ENCODE results near the gene SNAPC5. TPM values are rescaled to one million over a fixed set of nuclear protein-coding genes. Genes with fewer than 3 reads are reported as not detected.

SNAPC5 gene
- total and polyA plus RNA-seq, 2 of the 13 experiments (the other 11 are each of a cell fraction or from before 2014, with no cell fraction given) = 14.8 to 36.2 TPM

GRCh38 chr15:66489179-66489791, 8.3 kb downstream of the SNAPC5 start:
- Histone ChIP-seq H3K9me3 (ENCODE audit: low read length) (no peaks in the 10 kb centered on the region), H3K27ac (ENCODE audit: extremely low read length, insufficient read depth, low read length) (no peak overlapping the region), H3K27me3 (ENCODE audit: control insufficient read depth in 1 of 2, insufficient read depth in 2 of 2, low read length in 2 of 2) (no peaks in the 10 kb centered on the region), H3K4me2 (ENCODE audit: low read depth, low read length) (no peak overlapping the region), H3K4me3 (replicated peaks in 1 of 3; ENCODE audit: insufficient read depth in 1 of 3, low read depth in 2 of 3, low read length in 3 of 3) (no peak overlapping the region), H3K9ac (ENCODE audit: insufficient read depth, low read depth, low read length) (no peak overlapping the region), H3K4me1 (ENCODE audit: insufficient read depth, low read length) (no peaks in the 10 kb centered on the region), H3K36me3 (replicated peaks in 1 of 2; ENCODE audit: control insufficient read depth in 1 of 2, insufficient read depth in 2 of 2, low read length in 2 of 2) (peaks cover 21 to 67% of the 10 kb centered on the region in 2 experiments), H4K20me1 (ENCODE audit: insufficient read depth, low read length) (no peaks in the 10 kb centered on the region), H3K79me2 (ENCODE audit: insufficient read depth, low read length) (no peaks in the 10 kb centered on the region), H2AFZ (ENCODE audit: low read length) (no peak overlapping the region)
- CTCF ChIA-PET (ENCODE audit: low intra/inter-chr PET ratio, low total read pairs) = no interaction called here
- whole genome bisulfite sequencing (ENCODE audit: low lambda C conversion rate) = 97% methylated on average over 6 of the region's 6 CpGs
- no TSS peak for BruUV-seq (replicated peaks)
- intact Hi-C loops (cut with micrococcal nuclease; ENCODE audit: unreplicated experiment) (no loop called here), in situ Hi-C loops (cut with HindIII; ENCODE audit: extremely low pct_ligation_motif_present, low pct_unique_long_range_greater_than_20kb) (loop anchor here (25.0 kb wide), 1 partner anchor 102 kb away; the partner anchor contains the start of gene MAP2K1)
- ATAC-seq = no peak
- POLR2A ChIA-PET = interaction anchor here (1.0 to 1.4 kb wide), 2 partner anchors 10 to 16 kb away, joined by 3 to 4 read pairs; partner anchors contain the start of gene ZWILCH
- FAIRE-seq = no peak
- no peak for DNase-seq (ENCODE audit: low spot score)
- TF ChIP-seq RBAK (CRISPR knock-in tag; IDR thresholded peaks at IDR 0.05) (no peak), YEATS2 (CRISPR knock-in tag; IDR thresholded peaks at IDR 0.05; ENCODE audit: borderline replicate concordance) (no peak), ZNF12 (CRISPR knock-in tag; IDR thresholded peaks at IDR 0.05) (no peak), PTBP1 (IDR thresholded peaks at IDR 0.05; ENCODE audit: low read depth, low read length, poor library complexity, severe bottlenecking) (no peak)

- no peak for FAIRE-seq
- intact Hi-C loops (cut with micrococcal nuclease; ENCODE audit: unreplicated experiment) = no loop called here
Measured at GRCh38 chr15:66488525-66488924, 9.0 kb downstream of the SNAPC5 start.

More at GRCh38 chr15:66488525-66488924, 9.0 kb downstream of the SNAPC5 start:
- Histone ChIP-seq H3K79me2 (ENCODE audit: insufficient read depth, low read length) (no peaks in the 10 kb centered on the region), H3K27me3 (ENCODE audit: control insufficient read depth in 1 of 2, insufficient read depth in 2 of 2, low read length in 2 of 2) (no peaks in the 10 kb centered on the region), H4K20me1 (ENCODE audit: insufficient read depth, low read length) (no peaks in the 10 kb centered on the region), H3K4me2 (ENCODE audit: low read depth, low read length) (no peak overlapping the region), H3K4me1 (ENCODE audit: insufficient read depth, low read length) (no peaks in the 10 kb centered on the region), H2AFZ (ENCODE audit: low read length) (no peak overlapping the region), H3K36me3 (replicated peaks in 1 of 2; ENCODE audit: control insufficient read depth in 1 of 2, insufficient read depth in 2 of 2, low read length in 2 of 2) (peaks cover 16 to 65% of the 10 kb centered on the region in 2 experiments), H3K4me3 (replicated peaks in 1 of 3; ENCODE audit: insufficient read depth in 1 of 3, low read depth in 2 of 3, low read length in 3 of 3) (no peak overlapping the region), H3K27ac (ENCODE audit: extremely low read length, insufficient read depth, low read length) (no peak overlapping the region), H3K9me3 (ENCODE audit: low read length) (no peaks in the 10 kb centered on the region), H3K9ac (ENCODE audit: insufficient read depth, low read depth, low read length) (no peak overlapping the region)
- ChIA-PET CTCF (ENCODE audit: low intra/inter-chr PET ratio, low total read pairs) (no interaction called here), POLR2A (interaction anchor here (1.3 to 2.0 kb wide), 2 partner anchors 8 to 10 kb away, joined by 3 to 4 read pairs; no protein-coding TSS in a partner anchor)
- ATAC-seq = peak; percentile 14; the same call in 1 of the 3 replicates
- WGBS (ENCODE audit: low lambda C conversion rate) = 96% methylated on average over 4 of the region's 5 CpGs
- BruUV-seq (replicated peaks) = no TSS peak
- in situ Hi-C loops (cut with HindIII; ENCODE audit: extremely low pct_ligation_motif_present, low pct_unique_long_range_greater_than_20kb) = loop anchor here (25.0 kb wide), 1 partner anchor 101 kb away; the partner anchor contains the start of gene MAP2K1
- TF ChIP-seq ZNF75D (CRISPR knock-in tag; IDR thresholded peaks at IDR 0.05; ENCODE audit: borderline replicate concordance) = no peak
- no peak for TF ChIP-seq TBX3 (IDR thresholded peaks at IDR 0.05; ENCODE audit: borderline replicate concordance)
- TF ChIP-seq MXD3 (CRISPR knock-in tag; IDR thresholded peaks at IDR 0.05) = no peak
- no peak for TF ChIP-seq ZNF30 (CRISPR knock-in tag; IDR thresholded peaks at IDR 0.05)
- TF ChIP-seq ZNF124 (CRISPR knock-in tag; IDR thresholded peaks at IDR 0.05) = no peak
- no peak for TF ChIP-seq PRDM15 (CRISPR knock-in tag; IDR thresholded peaks at IDR 0.05)
- TF ChIP-seq ZNF605 (CRISPR knock-in tag; IDR thresholded peaks at IDR 0.05) = no peak
- no peak for TF ChIP-seq ZNF674 (CRISPR knock-in tag; IDR thresholded peaks at IDR 0.05; ENCODE audit: low read depth)
- no peak for TF ChIP-seq RFXANK (CRISPR knock-in tag; IDR thresholded peaks at IDR 0.05)
- no peak for TF ChIP-seq ZNF101 (CRISPR knock-in tag; IDR thresholded peaks at IDR 0.05; ENCODE audit: borderline replicate concordance, low read depth)
- no peak for TF ChIP-seq ZNF891 (CRISPR knock-in tag; IDR thresholded peaks at IDR 0.05)
- DNase-seq (ENCODE audit: low spot score) = no peak

All from HepG2 (cell line).